ENCODE data around the gene POC5. TPM values are rescaled to one million over a fixed set of nuclear protein-coding genes. Genes with fewer than 3 reads are reported as not detected.

The POC5 gene
- polyA plus RNA-seq, 2 of the 4 experiments (the other 2 are of a cell fraction) = 12.7 to 26.2 TPM

DNA sequence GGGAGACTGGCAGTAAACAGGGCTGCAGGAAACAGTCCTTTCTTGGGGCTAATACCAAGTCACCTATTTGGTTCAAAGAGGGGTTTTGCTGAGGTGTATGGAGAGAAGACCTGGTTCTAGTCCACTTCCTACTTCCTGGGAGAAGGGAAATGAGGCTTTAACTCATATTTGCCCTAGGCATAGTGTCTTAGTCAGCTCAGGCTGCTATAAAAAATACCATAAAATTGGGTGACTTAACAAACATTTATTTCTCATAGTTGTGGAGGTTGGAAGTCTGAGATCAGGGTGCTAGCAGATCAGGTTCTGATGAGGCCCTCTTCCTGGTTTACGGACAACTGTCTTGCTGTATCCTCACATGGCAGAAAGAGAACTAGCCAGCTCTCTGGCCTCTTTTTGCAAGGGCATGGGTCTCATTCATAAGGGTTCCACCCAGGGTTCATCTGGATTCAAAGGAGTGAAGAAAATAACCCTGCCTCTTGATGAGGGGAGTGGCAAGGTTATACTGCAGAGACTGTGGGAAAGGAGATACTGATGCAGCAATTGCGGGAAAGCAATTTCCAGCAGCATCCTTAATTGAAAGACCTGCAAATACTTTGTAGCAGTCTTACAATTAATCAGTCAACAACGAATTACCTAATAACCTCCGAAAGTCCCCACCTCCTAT, 65.5 kb downstream of the POC5 start:
- Histone ChIP-seq H3K4me1 (no peaks in the 10 kb centered on the region), H3K27ac (no peak overlapping the region), H3K4me2 (no peak overlapping the region), H3K4me3 (no peak overlapping the region), H3K9me3 (no peaks in the 10 kb centered on the region)
- FAIRE-seq = no peak
- ChIA-PET CTCF (no interaction called here), POLR2A (no interaction called here)
- no peak for TF ChIP-seq EHF (CRISPR knock-in tag; IDR thresholded peaks at IDR 0.05)
- TF ChIP-seq, protein P1, sequence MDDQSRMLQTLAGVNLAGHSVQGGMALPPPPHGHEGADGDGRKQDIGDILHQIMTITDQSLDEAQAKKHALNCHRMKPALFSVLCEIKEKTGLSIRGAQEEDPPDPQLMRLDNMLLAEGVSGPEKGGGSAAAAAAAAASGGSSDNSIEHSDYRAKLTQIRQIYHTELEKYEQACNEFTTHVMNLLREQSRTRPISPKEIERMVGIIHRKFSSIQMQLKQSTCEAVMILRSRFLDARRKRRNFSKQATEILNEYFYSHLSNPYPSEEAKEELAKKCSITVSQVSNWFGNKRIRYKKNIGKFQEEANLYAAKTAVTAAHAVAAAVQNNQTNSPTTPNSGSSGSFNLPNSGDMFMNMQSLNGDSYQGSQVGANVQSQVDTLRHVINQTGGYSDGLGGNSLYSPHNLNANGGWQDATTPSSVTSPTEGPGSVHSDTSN (IDR thresholded peaks at IDR 0.05) = no peak
- TF ChIP-seq, protein P2, sequence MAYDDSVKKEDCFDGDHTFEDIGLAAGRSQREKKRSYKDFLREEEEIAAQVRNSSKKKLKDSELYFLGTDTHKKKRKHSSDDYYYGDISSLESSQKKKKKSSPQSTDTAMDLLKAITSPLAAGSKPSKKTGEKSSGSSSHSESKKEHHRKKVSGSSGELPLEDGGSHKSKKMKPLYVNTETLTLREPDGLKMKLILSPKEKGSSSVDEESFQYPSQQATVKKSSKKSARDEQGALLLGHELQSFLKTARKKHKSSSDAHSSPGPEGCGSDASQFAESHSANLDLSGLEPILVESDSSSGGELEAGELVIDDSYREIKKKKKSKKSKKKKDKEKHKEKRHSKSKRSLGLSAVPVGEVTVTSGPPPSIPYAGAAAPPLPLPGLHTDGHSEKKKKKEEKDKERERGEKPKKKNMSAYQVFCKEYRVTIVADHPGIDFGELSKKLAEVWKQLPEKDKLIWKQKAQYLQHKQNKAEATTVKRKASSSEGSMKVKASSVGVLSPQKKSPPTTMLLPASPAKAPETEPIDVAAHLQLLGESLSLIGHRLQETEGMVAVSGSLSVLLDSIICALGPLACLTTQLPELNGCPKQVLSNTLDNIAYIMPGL (CRISPR knock-in tag; IDR thresholded peaks at IDR 0.05; ENCODE audit: borderline replicate concordance) = no peak
- TF ChIP-seq HOXB13 (CRISPR knock-in tag; IDR thresholded peaks at IDR 0.05; ENCODE audit: low read depth) = no peak
- TF ChIP-seq KDM5A (IDR thresholded peaks at IDR 0.05) = no peak
- TF ChIP-seq TFCP2L1 (CRISPR knock-in tag; IDR thresholded peaks at IDR 0.05) = no peak
- no peak for TF ChIP-seq ZSCAN20 (CRISPR knock-in tag; IDR thresholded peaks at IDR 0.05)
- TF ChIP-seq RFX5 (IDR thresholded peaks at IDR 0.05) = no peak
- TF ChIP-seq SREBF2 (IDR thresholded peaks at IDR 0.05) = no peak
- TF ChIP-seq, protein P3, sequence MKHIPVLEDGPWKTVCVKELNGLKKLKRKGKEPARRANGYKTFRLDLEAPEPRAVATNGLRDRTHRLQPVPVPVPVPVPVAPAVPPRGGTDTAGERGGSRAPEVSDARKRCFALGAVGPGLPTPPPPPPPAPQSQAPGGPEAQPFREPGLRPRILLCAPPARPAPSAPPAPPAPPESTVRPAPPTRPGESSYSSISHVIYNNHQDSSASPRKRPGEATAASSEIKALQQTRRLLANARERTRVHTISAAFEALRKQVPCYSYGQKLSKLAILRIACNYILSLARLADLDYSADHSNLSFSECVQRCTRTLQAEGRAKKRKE (CRISPR knock-in tag; IDR thresholded peaks at IDR 0.05; ENCODE audit: low read depth) = no peak
- WGBS (ENCODE audit: missing lambda C conversion rate) = 69% methylated on average over 4 of the region's 4 CpGs
- DNase-seq (ENCODE audit: low read depth in 1 of 2, low spot score in 1 of 2) = no peak
- ATAC-seq = no peak

DNA sequence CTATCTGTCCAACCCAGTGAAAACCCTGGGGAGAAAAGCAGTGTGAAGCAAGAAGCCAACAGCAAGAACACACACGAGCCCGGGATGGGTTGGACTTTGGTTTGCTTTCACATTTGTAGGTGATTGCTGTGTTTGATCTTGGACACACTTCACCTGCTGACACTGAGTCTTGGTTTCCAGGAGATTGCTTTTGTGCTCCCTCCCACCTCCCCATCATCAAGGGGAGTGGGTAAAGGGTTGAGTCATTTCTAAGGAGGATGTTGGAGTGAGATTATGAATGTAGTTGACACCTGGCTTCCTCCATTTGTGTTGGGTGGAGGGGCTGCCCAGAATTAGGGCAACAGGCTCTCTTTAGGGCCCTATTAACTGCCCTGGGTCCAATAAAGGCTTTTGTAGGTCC, 68.5 kb downstream of the POC5 start:
- Histone ChIP-seq H3K27ac (no peak overlapping the region), H3K9me3 (no peaks in the 10 kb centered on the region), H3K4me2 (0 out of 3 replicates have a peak overlapping the region, but pooled peaks have one; percentile 29), H3K4me1 (no peaks in the 10 kb centered on the region), H3K4me3 (no peak overlapping the region)
- POLR2A ChIA-PET = no interaction called here
- WGBS (ENCODE audit: missing lambda C conversion rate) = 35% methylated on average over 2 of the region's 2 CpGs
- TF ChIP-seq ZC3H11A (IDR thresholded peaks at IDR 0.05) (no peak), HOXB5 (CRISPR knock-in tag; IDR thresholded peaks at IDR 0.05) (no peak), POLR2A (IDR thresholded peaks at IDR 0.05; ENCODE audit: low read length) (no peak), MAFK (IDR thresholded peaks at IDR 0.05; ENCODE audit: partially characterized antibody) (no peak), CHD2 (IDR thresholded peaks at IDR 0.05; ENCODE audit: low read length, partially characterized antibody) (no peak), JUNB (IDR thresholded peaks at IDR 0.05) (no peak), TP53 (CRISPR knock-in tag; IDR thresholded peaks at IDR 0.05) (no peak), NFE2L2 (conservative IDR thresholded peaks at IDR 0.05; ENCODE audit: low read length) (no peak), REST (IDR thresholded peaks at IDR 0.05) (no peak), HDAC2 (IDR thresholded peaks at IDR 0.05) (no peak), MAZ (IDR thresholded peaks at IDR 0.05; ENCODE audit: borderline replicate concordance, low read depth, low read length) (no peak), SMC3 (IDR thresholded peaks at IDR 0.05) (no peak), NPAS2 (CRISPR knock-in tag; IDR thresholded peaks at IDR 0.05; ENCODE audit: borderline replicate concordance) (no peak)
- TF ChIP-seq, protein P3 (CRISPR knock-in tag; IDR thresholded peaks at IDR 0.05; ENCODE audit: low read depth) = no peak
- TF ChIP-seq, protein P4, sequence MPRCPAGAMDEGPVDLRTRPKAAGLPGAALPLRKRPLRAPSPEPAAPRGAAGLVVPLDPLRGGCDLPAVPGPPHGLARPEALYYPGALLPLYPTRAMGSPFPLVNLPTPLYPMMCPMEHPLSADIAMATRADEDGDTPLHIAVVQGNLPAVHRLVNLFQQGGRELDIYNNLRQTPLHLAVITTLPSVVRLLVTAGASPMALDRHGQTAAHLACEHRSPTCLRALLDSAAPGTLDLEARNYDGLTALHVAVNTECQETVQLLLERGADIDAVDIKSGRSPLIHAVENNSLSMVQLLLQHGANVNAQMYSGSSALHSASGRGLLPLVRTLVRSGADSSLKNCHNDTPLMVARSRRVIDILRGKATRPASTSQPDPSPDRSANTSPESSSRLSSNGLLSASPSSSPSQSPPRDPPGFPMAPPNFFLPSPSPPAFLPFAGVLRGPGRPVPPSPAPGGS (IDR thresholded peaks at IDR 0.05) = no peak
- TF ChIP-seq, protein P5, sequence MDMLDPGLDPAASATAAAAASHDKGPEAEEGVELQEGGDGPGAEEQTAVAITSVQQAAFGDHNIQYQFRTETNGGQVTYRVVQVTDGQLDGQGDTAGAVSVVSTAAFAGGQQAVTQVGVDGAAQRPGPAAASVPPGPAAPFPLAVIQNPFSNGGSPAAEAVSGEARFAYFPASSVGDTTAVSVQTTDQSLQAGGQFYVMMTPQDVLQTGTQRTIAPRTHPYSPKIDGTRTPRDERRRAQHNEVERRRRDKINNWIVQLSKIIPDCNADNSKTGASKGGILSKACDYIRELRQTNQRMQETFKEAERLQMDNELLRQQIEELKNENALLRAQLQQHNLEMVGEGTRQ (IDR thresholded peaks at IDR 0.05) = no peak
- CTCF ChIA-PET = no interaction called here
- ATAC-seq = no peak
- FAIRE-seq = no peak
- no peak for DNase-seq (ENCODE audit: low read depth in 1 of 2, low spot score in 1 of 2)
